DMS153 (cell line): Measurements from ENCODE around the gene HDDC3.
A peak's percentile ranks its signal among the peaks of the same experiment; 100 is the strongest.
"Not testable (repeated sequence)": the region's sequence is repeated elsewhere in the genome, so short reads cannot be mapped to it uniquely, and the experiment has no call there.

Experiments
- DNase-seq: peaks from one replicate; lab custom pipeline; 2025; lab: John Stamatoyannopoulos, UW

Gene HDDC3

GRCh38 chr15:90909976-90910375, 22.4 kb downstream of the HDDC3 start:
- no peak for DNase-seq

GRCh38 chr15:90909449-90909848, 22.9 kb downstream of the HDDC3 start:
- DNase-seq, result not testable (repeated sequence)

DNA sequence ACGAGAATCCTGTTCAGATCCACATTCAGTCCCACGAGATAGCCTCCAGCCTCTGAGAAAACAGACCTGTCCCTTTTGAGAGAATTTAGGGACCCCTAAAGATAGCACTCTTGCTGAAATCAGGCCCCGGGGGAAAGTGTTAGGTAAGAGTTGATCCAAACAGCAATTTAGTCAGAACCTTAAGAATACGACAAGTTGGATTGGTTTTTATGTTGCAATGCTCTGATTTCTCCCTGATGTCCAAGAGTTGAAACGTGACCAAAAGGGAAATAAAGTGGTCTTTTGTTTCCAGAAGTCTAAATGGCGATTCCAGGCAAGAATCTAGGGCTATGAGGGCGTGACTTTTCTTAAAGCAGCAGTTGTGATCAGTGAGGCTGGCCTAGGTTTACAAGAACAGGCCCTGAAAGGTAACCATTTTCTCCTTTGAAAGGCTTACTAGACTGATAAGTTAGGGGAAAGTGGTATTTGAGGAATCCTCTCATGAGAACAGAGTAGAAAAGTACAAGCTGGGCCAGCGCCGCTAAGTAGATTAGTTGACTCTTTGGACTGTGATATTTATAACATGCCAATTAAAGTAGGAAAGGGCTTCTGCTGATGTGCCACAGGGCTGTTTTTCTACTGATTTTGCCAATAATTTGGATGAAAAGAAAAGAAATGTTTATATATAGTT, 24.4 kb downstream of the HDDC3 start:
- DNase-seq, result no peak

DNA sequence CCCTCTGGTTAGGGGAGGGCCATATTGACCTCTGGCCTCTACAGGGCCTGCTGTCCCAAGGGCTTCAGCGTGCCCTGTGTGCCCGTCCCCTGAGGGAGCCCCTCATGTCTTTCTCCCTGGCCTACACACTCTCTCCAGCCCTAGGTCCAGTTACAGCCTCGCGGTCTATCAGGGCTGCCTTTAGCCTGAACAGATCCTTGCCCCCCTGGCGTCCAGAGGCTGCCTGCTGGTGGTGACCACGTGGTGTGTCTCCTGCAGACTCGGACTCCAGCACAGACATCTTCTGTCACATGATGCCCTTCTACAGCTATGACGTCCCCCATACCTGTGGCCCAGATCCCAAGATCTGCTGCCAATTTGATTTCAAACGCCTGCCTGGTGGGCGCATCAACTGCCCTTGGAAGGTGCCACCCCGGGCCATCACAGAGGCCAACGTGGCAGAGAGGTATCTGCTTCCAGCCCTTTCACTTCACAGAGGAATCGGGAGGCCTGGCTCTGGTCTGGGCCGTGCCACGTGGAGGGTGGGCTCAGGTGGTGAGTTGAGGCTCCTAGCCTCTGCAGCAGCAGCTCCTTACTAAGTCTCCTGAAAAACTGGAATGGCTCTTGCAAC, 25.2 kb downstream of the HDDC3 start:
- no peak for DNase-seq

DNA sequence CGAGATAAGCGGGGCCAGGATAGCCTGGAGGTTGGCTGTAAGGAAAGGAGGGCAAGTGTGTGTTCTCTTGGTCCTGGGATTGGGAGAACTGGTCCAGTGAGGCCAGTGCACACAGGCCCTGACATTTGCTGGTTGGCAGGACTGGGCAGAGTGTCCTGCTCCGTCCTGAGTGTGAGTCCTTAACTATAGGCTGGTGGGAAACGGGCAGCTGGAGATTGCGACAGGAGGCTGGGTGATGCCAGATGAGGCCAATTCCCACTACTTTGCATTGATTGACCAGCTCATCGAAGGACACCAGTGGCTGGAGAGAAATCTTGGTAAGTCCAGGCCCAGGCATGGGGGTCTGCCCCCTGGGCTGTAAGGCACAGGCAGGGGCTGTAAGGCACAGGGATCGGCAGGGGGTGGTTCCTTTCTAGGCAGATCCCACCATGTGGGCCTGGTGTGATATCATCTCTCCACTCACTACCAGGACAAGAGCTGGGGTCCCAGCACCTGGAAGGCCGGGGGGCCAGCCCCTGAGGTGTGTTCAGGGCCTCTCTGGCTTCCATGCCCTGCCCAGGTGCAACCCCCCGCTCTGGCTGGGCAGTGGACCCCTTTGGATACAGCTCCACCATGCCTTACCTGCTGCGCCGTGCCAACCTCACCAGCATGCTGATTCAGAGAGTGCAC, 26.0 kb downstream of the HDDC3 start:
- no peak for DNase-seq

- no peak for DNase-seq
Observed at GRCh38 chr15:90905306-90906180, 26.8 kb downstream of the HDDC3 start.

GRCh38 chr15:90904746-90905145, 27.6 kb downstream of the HDDC3 start:
- no peak for DNase-seq

DNA sequence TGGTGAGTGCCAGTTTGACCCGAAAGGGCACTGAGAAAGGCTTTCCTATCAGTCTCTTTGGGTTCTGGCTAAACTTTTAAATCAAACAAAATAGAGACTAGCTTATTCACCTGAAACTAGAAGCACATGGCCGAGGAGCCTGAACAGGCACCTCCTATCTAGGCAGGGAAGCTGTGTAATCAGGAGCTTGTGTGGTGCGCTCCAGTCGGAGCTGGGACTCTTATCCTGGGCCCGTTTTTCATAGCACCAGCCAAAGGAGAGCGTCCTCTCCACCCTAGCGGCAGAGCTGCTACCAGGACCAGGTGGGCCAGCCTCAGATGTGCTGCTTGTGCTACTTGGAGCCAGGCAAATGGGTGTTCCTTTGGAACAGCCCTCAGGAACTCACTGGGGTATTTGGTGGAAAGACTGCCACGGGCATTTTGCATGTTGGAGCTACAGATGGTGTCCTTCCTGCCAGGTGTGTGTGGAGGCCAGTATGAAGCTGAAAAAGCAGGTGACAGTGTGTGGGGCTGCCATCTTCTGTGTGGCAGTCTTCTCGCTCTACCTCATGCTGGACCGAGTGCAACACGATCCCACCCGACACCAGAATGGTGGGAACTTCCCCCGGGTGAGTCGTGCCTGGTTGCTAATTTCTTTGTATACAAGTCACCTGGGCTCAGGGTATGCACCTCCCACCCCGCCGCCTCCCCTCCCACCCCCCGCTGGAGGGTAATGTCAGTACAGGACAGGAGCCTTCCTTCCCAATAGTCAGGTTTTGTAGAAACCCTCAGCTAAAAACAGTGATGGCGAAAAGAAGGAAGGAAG, 28.4 kb downstream of the HDDC3 start:
- DNase-seq, result no peak

GRCh38 chr15:90902840-90903732, 29.3 kb downstream of the HDDC3 start, which contains the start of gene MAN2A2:
TSS of gene MAN2A2 (plus strand) at chr15:90903302. CDS start at chr15:90904208, 906 bp downstream.
- DNase-seq, result no peak

GRCh38 chr15:90902040-90902839, 30.1 kb downstream of the HDDC3 start:
- DNase-seq, result peak; percentile 17

DNA sequence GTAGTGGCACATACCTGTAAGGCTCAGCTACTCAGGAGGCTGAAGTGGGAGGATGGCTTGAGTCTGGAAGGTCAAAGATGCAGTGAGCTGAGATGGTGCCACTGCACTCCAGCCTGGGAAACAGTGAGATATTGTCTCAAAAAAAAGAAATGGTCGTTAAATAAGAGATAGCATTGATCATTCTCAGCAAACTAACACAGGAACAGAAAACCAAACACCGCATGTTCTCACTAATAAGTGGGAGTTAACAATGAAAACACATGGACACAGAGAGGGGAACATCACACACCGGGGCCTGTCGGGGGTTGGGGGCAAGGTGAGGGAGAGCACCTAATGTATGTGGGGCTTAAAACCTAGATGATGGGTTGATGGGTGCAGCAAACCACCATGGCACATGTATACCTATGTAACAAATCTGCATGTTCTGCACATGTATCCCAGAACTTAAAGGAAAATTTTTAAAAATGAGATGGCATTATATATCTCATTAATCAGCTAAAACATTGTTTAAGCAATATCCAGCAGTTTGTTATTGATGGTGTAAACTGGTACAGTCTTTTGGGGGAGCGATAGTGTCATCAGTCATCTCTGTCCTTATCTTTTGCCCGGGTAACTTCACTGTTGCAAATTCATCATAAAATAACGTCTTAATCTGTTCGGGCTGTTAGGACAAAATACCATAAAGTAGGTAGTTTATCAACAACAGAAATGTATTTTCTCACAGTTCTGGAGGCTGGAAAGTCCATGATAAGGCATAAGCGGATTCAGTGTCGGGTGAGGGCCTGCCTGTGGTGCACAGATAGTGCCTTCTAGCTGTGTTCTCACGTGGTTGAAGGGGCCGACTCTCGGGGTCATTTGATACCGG, 30.9 kb downstream of the HDDC3 start:
- DNase-seq, result no peak

DNA sequence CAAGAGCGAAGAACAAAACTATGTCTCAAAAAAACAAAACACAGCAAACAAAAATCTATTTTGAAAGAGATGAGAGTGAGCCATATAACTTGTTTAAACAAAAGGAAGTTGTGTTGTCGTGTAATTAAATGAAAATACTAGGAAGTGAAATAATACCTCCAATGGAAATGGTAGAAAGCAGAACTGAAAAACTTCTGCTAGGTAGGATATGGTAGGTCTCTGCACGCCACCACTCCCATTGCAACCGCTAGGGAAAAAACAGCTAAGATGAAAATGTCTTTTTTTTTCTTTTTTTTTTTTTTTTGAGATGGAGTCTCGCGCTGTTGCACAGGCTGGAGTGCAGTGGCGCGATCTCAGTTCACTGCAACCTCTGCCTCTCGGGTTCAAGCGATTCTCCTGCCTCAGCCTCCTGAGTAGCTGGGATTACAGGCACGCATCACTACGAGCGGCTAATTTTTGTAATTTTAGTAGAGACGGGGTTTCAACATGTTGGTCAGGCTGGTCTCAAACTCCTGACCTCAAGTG, 35.2 kb downstream of the HDDC3 start:
- not testable (repeated sequence) for DNase-seq

GRCh38 chr15:90895571-90896117, 36.7 kb downstream of the HDDC3 start:
- DNase-seq, result no peak

GRCh38 chr15:90893175-90894090, 38.9 kb downstream of the HDDC3 start:
- DNase-seq, result no peak

GRCh38 chr15:90892498-90893174, 39.7 kb downstream of the HDDC3 start:
- DNase-seq, result no peak

GRCh38 chr15:90892023-90892422, 40.3 kb downstream of the HDDC3 start:
- no peak for DNase-seq
